GM21528 (cell line): ENCODE measurements around the gene WWTR1.

Experiments used
- ATAC-seq: cut with Tn5 transposase; IDR thresholded peaks from one replicate; pipeline ENCODE4 v1.9.1; 2021; ENCODE audit warnings: mild to moderate bottlenecking, moderate library complexity; ENCODE audit not compliant: unreplicated experiment, low FRiP score

The WWTR1 gene

DNA sequence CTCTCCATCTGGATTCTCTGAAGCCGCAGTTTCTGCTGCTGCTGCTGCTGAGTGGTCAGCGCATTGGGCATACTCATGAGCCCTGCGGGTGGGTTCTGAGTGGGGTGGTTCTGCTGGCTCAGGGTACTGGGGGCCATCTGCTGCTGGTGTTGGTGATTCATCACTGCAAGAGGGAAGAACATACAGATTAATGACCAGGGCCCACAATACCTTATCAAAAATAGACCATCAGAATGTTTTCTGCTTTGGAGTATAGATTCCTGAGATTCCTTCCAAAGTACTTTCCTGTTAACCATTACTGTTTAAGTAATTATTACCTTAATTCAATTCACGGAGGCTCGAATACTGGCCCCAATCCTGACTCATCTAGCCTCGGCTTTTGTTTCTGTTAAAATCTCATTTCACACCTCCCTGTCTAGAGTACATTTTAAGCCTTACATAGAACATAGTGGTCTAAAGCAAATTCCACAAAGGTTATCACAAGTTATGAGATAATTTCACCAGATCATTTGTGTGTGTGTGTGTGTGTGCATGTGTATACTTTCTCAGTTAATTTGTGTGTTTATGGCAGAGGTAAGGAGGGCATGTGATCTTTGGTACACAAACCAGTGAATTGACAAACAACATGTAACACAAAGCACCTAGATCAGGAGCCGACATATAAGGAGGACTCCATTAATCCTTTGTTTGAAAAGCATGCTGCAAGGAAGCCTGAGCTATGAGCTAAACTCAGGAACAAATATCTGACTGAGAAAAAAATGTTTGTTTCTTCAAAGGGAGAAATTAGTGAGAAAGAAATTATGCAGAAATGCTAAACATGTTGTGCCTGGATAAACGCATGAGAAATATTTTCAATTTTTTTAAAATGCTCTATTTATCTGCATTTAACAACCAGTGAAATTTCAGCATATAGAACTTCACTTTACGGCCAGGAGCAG, 115.2 kb downstream of the WWTR1 start:
- ATAC-seq: no peak

DNA sequence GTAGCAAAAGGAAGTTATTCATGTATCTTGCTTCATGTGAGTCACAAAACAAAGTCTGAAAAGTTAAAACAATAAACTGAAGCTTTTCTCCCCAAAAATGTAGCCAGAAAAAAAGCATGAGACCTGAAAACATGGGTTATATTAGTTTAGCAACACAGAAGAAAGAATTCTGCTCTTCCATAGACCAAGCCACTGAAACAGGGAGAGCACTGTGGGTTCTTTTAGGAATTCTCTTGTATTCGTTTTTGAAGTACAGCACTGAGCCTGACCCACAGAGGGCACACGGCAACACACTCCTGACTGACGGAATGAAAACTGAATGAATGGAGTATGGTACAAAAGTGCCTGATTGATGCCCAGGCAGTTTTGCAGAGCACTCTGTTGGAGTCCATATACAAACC, 116.7 kb downstream of the WWTR1 start:
- ATAC-seq: no peak

DNA sequence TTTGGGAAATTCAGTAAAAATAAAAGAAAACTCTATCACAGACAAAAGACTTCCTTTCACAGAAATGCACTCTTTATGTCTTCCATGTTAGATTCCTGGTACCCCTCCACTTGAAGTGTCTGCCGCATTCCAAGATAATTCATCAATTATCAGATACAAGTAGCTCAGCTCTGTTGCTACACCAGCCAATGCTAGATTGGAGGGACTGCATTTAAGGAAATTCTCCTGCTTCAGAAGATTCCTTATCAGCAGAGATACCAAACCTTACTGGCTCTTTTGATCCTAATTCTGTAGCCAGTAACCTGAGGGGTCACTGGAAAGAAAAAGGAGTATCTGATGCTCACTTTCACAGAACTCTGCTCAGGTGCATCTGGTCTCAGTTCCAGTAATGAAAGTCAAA, 119.5 kb downstream of the WWTR1 start:
- no peak for ATAC-seq

DNA sequence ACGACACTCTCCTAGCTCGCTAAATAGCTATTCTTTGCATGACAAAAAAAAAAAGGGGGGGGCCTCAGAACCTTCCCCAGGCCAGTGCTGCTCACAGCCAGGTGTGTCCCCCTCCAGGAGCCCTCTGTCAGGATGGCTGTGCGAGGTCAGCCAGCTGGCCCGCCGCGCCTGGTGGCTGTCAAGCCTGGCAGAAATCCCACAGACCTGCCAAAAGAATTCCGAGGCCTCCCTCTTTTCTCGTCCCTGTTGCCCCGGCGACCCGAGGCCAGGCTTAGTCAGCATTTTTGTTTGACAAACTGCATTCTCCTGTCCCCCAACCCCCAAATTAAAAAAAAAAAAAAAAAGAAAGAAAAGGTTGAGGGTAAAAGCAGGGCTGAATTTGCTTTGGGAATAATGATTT, 121.4 kb downstream of the WWTR1 start:
- ATAC-seq: no peak

DNA sequence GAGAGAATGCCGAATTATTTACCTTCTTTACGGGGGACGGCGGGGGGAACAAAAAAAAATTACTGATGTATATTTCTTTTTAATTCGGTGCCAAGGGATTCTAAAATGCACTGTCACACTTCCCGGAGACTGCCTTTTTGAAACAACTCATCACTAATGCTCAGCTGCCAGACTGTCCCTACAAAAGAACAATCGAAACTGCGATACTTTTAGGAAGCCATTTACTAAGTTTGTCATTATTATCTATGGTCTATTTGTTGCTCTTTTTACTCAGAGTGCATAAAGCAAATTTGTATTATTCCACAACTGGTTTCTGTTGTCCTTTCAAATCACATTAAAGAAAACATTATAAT, 122.5 kb downstream of the WWTR1 start:
- ATAC-seq: no peak

DNA sequence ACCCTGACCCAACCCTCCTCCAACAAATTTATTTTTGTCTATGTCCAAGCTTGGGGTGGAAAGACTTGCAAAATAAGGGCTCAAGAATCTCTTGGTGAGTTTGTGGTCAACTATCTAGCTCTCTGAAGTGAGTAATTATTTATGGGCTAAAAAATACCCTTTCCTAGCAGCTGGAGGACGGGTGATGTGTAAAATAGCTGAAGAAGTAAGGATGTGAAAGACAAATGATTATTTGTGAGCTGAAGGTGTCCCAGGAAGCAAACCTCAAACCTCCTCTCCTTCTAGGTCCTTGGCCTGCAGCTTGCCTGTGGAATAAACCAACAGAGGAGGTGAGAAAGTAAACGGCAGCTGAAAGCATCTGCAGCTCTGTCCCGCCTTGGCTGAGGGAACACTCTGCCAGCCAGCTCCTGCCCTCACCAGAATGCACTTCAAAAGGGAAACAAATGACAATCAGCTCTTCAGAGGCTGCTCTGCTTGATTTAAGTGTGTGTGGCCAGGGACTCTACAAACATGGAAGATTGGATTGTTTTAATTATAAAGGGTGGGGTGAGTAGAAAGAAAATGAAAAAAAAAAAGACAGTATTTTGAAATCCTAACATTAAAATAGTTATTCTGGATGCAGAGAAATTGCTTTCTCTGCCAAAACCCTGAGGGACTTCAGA, 123.0 kb downstream of the WWTR1 start:
- no peak for ATAC-seq

DNA sequence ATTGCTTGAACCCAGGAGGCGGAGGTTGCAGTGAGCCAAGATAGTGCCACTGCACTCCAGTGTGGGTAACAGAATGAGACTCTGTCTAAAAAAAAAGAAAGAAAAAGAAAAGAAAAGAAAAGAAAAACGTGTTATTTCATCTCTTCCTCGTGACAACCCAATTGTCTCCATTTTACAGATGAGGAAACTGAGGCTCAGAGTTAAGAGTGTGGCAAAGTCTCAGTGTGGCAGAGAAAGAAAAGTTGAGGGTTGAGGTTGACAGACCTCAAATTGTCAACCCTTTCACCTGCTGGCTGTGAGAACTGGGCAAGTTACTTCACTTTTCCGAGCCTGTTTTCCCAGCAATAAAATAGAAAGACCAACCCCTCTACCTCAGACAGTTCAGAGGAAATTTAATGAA, 123.7 kb downstream of the WWTR1 start:
- no peak for ATAC-seq

DNA sequence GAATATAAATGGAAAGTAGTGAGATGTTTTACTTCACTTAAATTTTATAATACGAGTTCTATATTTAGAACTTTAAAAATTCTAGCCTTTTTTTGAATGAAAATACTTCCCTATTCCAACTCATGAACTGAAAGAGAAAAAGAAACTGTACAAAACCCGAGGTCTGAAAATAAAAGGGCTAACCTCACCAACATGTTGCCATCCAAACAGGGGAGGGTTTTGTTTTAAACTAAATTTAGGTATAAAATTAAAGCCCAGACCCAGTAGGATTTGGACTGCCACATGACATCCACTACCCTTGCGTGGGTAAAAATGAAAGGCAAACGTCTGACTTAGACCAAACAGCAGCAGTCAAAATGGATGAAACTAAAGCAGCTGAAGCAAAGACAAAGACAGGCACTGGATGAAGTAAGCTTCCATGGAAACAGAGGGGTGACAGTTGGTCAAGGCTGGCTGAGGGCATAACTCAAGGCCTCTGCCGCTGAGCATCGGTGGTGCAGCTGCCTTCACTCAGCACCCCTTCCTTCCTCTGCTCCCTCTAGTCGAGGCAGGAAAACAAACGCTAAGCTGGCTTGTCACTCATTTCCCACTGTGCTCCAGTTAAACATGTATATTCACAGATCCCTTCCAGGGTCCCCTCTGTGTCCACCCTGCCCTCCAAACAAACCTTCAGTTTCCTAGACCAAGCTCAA, 125.2 kb downstream of the WWTR1 start:
- ATAC-seq: no peak

DNA sequence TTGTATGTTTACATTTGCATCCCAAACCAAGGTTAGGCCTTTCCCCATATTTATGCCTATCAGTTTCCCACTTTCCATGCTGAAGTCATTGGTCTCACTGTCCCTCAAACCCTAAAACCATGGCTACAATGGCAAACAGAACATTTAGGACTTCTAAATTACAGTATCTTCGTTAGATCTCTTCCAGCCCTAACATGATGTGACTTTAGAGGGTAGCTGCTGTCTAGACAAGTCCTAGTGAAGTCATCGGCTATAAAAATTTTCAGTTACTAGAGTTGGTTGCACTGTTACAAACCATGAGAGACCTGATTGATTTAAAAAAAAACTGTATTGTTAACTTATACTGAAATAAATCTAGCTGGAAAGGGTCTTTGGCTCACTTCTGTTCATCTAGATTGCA, 128.7 kb downstream of the WWTR1 start:
- no peak for ATAC-seq

DNA sequence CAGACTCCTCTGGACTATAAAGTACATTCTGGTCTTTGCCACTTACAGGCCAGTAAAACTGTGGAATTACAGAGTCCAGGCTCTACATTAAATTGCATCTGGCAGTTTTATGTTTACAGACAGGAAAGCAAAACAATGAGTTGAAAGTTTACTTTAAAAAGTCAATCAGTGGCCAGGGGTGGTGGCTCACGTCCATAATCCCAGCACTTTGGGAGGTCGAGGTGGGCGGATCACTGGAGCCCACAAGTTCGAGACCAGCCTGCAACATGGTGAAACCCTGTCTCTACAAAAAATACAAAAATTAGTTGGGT, 129.5 kb downstream of the WWTR1 start:
- no peak for ATAC-seq

DNA sequence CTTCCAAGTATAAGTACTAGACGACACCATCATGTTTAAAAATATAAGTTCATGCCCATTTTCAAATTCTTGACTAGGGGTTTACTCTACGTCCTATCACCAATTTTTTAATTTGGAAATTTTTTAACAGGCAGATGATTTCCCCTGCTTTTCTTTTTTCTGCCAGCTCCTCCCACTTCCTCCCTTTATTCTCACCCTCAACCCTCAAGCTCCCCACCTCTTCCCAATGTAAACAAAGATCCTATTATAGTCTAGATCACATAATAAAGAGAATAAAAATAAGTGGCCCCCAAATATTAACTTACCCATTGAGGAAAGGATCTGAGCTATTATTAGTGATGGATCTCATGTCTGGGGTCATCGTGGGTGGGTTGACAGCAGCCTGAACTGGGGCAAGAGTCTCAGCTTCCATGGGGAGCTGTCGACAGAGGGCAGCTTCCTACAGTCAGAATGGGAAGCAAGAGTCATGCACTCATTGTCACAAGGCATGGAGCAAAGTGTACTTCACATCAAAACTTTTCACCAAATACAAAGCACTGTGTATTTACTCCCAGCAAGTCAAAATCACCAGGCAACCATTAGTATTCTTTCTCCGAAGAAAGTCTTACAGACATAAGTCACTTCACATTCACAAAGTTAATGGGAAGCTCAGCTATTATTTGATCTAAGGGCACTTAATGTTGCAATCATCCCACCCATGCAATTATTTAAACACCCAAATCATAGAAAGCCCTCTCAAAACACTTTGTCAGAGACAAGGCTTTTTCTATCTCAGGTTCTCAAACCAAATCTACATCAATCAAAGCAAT, 130.1 kb downstream of the WWTR1 start:
- ATAC-seq: no peak

DNA sequence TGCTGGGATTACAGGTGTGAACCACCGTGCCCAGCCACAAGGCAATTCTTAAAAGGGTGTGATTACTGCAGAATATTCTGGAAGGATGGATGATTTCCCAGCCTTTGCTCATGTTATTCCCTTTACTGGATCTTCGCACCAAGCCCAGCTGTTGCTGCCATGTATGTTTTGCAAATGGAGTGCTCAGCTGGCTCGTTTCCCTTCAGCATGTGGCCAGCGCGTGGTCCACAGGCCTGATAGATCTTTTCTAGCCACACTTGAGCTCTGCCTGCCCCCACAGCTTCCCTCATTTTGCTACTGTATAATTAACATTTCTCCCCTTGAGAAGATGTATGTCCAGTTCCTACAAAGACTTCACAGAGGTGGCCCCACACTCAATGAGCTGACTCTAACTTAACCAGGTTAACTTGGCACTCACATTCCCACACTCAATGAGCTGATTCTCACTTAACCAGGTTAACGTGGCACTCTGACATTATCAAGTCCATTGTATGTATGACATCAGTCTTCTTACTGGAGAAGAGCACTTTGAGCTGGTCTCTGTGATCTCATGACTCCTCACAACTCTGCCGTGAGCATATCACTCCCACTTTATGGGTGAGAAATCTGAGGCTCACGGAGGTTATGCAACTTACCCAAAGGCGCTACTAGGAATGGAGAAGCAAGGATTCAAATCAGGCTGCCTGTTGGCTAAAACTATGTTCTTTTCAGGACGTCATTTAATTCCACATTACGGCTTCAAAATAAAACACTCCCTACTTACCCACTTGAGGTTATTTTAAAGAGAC, 134.1 kb downstream of the WWTR1 start:
- ATAC-seq: no peak

DNA sequence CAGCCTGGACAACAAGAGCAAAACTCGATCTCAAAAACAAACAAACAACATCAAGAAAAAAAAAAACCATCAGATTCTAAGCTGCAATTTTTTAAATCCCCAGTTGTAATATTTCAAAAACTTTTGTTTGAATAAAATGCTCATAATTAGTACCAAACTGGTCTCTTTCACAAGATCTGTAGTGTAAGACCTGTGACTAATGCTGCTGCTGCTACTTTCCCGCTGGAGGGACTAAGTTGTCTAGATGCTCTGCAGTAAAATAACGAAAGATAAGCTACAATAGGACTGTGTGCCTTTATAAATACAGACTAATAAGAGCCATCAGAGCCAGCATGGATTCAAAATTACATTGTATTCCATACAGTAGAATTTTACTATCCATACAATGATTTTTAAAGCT, 137.9 kb downstream of the WWTR1 start:
- no peak for ATAC-seq

DNA sequence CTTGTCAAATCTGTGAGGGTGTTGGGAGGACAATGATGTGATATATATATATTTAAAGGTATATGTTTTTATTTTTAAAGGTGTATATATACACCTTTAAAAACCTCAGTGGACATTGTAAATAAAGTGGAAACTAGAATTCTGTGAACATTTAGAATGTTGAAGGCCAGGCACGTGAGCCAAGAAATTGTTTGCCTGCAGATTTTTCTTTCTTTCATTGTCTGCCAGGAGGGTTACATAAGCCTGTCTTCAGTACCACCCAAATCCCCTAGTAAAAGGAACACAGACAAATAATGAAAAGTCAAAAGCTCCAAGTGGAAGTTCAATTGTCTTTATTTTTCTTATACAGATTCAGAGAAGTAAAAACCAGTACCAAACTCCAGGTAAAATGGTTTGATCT, 140.9 kb downstream of the WWTR1 start:
- no peak for ATAC-seq

DNA sequence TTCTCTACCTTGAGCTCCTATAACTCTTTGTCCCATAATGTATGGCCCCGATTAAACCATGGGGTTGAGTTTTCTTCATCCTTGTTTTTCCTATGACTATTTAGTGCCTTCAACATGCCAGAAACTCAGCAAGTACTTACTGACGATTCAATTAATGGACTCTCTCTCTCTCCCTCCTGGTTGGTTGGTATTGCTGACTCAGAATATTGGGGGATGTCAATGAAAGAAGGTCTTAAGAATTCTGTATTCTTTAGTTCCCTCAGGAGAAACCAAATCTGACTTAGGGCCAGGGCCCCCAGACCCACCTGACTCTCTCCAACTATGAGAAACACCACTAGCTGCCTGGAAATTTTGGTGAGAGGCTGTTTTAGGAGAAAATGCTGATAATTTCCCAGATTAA, 142.6 kb downstream of the WWTR1 start:
- no peak for ATAC-seq

DNA sequence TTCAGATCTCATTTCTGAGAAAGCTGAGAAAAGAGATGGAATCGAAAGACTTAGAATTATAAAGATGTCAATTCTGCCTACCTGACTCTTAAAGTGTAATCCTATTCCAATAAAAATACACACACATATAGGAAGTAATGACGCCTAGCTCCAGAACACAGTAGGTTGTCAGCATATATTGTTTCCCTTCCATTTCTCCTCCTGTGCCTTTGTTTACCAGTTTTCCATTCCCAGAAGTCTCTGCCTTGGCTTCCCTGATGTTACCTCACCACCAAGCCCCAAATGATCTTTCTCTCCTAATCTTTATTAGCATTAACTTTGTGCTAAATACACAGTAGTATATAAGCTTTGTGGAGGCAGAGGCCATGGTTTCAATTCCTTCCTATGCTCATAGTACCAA, 143.4 kb downstream of the WWTR1 start:
- no peak for ATAC-seq

DNA sequence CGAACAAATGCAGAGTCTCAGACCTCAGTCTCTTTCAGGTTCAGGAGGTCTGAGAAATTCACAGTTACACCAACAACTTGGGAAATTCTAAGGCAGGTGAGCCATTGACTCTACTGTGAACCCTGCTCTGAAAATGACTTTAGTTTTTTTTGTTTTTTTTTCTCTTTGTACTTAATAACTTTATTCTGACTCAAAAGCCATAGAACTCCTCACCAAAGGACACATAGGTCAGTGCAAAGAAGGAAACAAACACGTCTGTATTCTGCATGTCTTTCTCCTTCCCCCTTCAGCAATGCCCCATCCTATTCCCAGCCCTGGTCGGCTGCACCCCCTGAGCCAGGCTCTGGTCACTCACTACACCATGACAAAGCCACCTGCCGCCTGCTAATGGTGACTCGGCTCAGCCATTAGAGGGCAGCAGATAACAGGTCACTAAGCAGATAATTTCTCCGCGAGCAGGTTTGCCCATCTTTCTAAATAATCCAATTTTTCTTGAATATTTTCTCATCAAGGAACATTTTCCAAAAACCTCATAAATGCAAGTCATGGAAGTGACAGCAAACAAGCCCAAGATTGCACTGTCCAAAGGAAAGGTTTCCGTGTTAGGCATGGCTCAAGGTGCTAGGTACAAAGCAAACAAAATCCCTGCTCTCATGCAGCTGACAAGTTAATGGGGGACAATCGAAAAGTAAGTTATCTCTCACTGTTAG, 145.6 kb downstream of the WWTR1 start:
- peak; percentile 68 for ATAC-seq

DNA sequence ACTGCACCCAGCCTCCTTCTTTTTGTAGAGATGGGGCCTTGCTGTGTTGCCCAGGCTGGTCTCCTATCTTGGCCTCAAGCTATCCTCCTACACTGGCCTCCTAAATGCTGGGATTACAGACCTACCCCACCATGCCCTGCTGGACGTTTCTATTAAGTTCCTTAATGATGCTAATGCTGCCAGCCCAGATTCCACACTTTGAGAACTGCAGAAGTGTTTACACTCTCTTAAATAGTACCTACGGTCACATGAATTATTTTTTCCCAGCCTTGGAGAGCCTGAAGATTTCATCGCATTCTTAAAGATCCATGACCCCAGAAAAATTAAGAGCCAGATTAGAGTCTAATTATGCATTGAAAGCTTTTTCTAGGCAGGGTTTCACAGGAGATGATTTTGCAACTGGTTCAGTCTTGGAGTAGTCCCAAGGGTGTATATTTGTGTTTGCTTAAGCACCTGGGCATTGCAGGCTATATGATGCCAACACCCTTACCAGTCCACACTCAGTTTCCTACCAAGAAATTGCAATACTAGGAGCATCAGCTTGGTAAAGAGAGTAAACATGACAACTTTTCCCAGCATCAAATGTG, 146.7 kb downstream of the WWTR1 start:
- no peak for ATAC-seq

DNA sequence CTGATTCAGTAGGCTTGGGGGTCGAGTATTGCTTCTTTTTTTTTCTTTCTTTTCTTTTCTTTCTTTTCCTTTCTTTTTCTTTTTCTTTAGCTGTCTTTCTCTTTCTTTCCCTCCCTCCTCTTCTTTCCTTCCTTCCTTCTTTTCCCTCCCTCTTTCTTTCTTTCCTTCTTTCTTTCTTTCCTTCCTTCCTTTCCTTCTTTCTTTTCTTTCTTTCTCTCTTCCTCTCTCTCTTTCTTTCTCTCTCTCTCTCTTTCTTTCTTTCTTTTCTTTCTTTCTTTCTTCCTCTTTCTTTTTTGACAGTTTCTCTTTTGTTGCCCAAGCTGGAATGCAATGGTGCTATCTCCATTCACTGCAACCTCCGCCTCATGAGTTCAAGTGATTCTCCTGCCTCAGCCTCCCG, 147.3 kb downstream of the WWTR1 start:
- ATAC-seq: no peak
